Endothelial cell of umbilical vein (primary cell): ENCODE data around the gene TMEM214. TPM values are rescaled to one million over a fixed set of nuclear protein-coding genes. Genes with fewer than 3 reads are reported as not detected.

ENCODE experiments used
- BruUV-seq: library from RNA; stranded (reverse); fragments of 400-500 nt; replicated peaks from 2 replicates; lab custom pipeline; 2021; lab: Mats Ljungman, UMichigan
- CTCF ChIA-PET: fragments of 300-600, 350-600 bp; sonication (Branson Sonifier 250); formaldehyde crosslinking; loops from one replicate; lab custom pipeline; 2021; ENCODE audit warnings: antibody characterized with exemption, inconsistent platforms; lab: Charles Lee
- POLR2A ChIA-PET: fragments of 300-600, 350-600 bp; sonication (Branson Sonifier 250); formaldehyde crosslinking; loops from one replicate; lab custom pipeline; 2021; ENCODE audit warnings: antibody characterized with exemption, inconsistent platforms; lab: Charles Lee
- DNase-seq: peaks from one replicate; pipeline ENCODE4 v3.0.0-alpha.2; 2011; ENCODE audit warnings: low read depth, low spot score
- FAIRE-seq: peaks from 2 replicates; lab custom pipeline; 2011; peaks lifted over from hg19 to GRCh38; lab: Jason Lieb, UNC
- H2AFZ ChIP-seq: 2 replicates; pipeline ENCODE4 v1.6.0; 2012; ENCODE audit warnings: low read depth, low read length, control low read depth, inconsistent platforms
- H3K27ac ChIP-seq: 2 replicates; pipeline ENCODE4 v1.5.1; 2011; ENCODE audit warnings: low read depth, mild to moderate bottlenecking, control low read depth, low read length, moderate library complexity; ENCODE audit not compliant: insufficient read depth
- H3K27me3 ChIP-seq, 2 experiments: 2 replicates each; pipeline versions ENCODE4 v1.6.0 to v1.6.1; 2011; ENCODE audit warnings: low read length in 2 of 2, mixed read lengths in 1 of 2; ENCODE audit not compliant: control insufficient read depth in 2 of 2, insufficient read depth in 2 of 2
- H3K36me3 ChIP-seq, 2 experiments: 2 replicates in 1 of 2; 3 replicates in 1 of 2; pipeline ENCODE4 v1.5.1; 2011; ENCODE audit warnings: low read length in 2 of 2, mild to moderate bottlenecking in 1 of 2, moderate library complexity in 1 of 2; ENCODE audit not compliant: control insufficient read depth in 2 of 2, insufficient read depth in 2 of 2; ENCODE audit errors: extremely low read depth in 1 of 2
- H3K4me1 ChIP-seq: 3 replicates; pipeline ENCODE4 v1.5.1; 2011; ENCODE audit warnings: mild to moderate bottlenecking, low read length; ENCODE audit not compliant: control insufficient read depth, insufficient read depth; ENCODE audit errors: extremely low read depth
- H3K4me2 ChIP-seq: 2 replicates; pipeline ENCODE4 v1.6.1; 2011; ENCODE audit warnings: low read length, control low read depth, mixed read lengths; ENCODE audit not compliant: insufficient read depth
- H3K4me3 ChIP-seq, 3 experiments: fragments of 200-600 bp in 1 of 3; sonication (generic), shearing (Covaris generic) in 1 of 3; replicated peaks in 1 of 3; 2 replicates each; pipeline ENCODE4 v1.5.1; 2011 to 2016; ENCODE audit warnings: control low read depth in 3 of 3, low read length in 3 of 3, mild to moderate bottlenecking in 2 of 3, inconsistent platforms in 1 of 3, low read depth in 1 of 3, moderate library complexity in 1 of 3; ENCODE audit not compliant: insufficient read depth in 1 of 3
- H3K79me2 ChIP-seq: 2 replicates; pipeline ENCODE4 v1.6.0; 2012; ENCODE audit warnings: low read length, inconsistent platforms; ENCODE audit not compliant: control insufficient read depth, insufficient read depth
- H3K9ac ChIP-seq: replicated peaks from 2 replicates; pipeline ENCODE3; 2011; ENCODE audit warnings: low read length, control low read depth; ENCODE audit not compliant: insufficient read depth; ENCODE audit errors: extremely low read depth
- H3K9me1 ChIP-seq: replicated peaks from 3 replicates; pipeline ENCODE4 v1.6.0; 2011; ENCODE audit warnings: mild to moderate bottlenecking, low read length; ENCODE audit not compliant: control insufficient read depth, insufficient read depth; ENCODE audit errors: extremely low read depth
- H3K9me3 ChIP-seq: replicated peaks from 2 replicates; pipeline ENCODE4 v1.5.1; 2012; ENCODE audit warnings: low read length, inconsistent platforms; ENCODE audit not compliant: control insufficient read depth, insufficient read depth
- H4K20me1 ChIP-seq: replicated peaks from 2 replicates; pipeline ENCODE3; 2011; ENCODE audit warnings: mild to moderate bottlenecking, low read length; ENCODE audit not compliant: control insufficient read depth, insufficient read depth; ENCODE audit errors: extremely low read depth
- FOS ChIP-seq: IDR thresholded peaks from 2 replicates; pipeline ENCODE4 v1.6.1; 2011; ENCODE audit warnings: mild to moderate bottlenecking, low read length, moderate library complexity, borderline replicate concordance; ENCODE audit not compliant: insufficient read depth
- GATA2 ChIP-seq: IDR thresholded peaks from 2 replicates; pipeline ENCODE4 v1.7.0; 2011; ENCODE audit warnings: low read depth, mild to moderate bottlenecking, moderate library complexity, mixed read lengths, low read length; ENCODE audit not compliant: insufficient read length, insufficient read depth
- JUN ChIP-seq: IDR thresholded peaks from 2 replicates; pipeline ENCODE4 v1.6.1; 2011; ENCODE audit warnings: borderline replicate concordance, low read depth; ENCODE audit not compliant: insufficient read length, insufficient read depth
- dilution Hi-C: fragments of 300-500 bp; cut with MboI; formaldehyde crosslinking; loops from one replicate; pipeline ENCODE4 v1.15.0; 2019; ENCODE audit warnings: low sequenced_read_pairs; ENCODE audit not compliant: extremely low pct_ligation_motif_present
- intact Hi-C: fragments of 100-400 bp; cut with micrococcal nuclease; formaldehyde crosslinking; loops from one replicate; pipeline ENCODE4 v1.10.0; 2022
- polyA plus RNA-seq, 4 experiments: library from polyadenylated mRNA; depleted of rRNA in 3 of 4; stranded (reverse) in 3 of 4; unstranded in 1 of 4; fragments of >200 nt; gene quantifications; 2 replicates each; pipeline versions ENCODE4 v1.2.1 to v1.2.3, GENCODE V29; 2011 to 2012; ENCODE audit warnings: missing spikeins in 1 of 4
- total RNA-seq: library from RNA; stranded (reverse); gene quantifications from 2 replicates; pipeline ENCODE4 v1.2.3, GENCODE V29; 2021
- TF ChIP-seq, protein P1 (sequence below), 2 donors: IDR thresholded peaks; 1 replicate in 1 of 2; 2 replicates in 1 of 2; pipeline ENCODE4 v1.5.1; 2011; ENCODE audit warnings: low read length in 2 of 2, mild to moderate bottlenecking in 2 of 2, moderate library complexity in 2 of 2, control low read depth in 1 of 2, inconsistent platforms in 1 of 2, low read depth in 1 of 2; ENCODE audit not compliant: insufficient read depth in 1 of 2; ENCODE audit errors: extremely low read depth in 1 of 2

The TMEM214 gene
- total and polyA plus RNA-seq, 2 donors (not counting 3 experiments of a cell fraction or from before 2014, with no cell fraction given): 109 to 163 TPM

DNA sequence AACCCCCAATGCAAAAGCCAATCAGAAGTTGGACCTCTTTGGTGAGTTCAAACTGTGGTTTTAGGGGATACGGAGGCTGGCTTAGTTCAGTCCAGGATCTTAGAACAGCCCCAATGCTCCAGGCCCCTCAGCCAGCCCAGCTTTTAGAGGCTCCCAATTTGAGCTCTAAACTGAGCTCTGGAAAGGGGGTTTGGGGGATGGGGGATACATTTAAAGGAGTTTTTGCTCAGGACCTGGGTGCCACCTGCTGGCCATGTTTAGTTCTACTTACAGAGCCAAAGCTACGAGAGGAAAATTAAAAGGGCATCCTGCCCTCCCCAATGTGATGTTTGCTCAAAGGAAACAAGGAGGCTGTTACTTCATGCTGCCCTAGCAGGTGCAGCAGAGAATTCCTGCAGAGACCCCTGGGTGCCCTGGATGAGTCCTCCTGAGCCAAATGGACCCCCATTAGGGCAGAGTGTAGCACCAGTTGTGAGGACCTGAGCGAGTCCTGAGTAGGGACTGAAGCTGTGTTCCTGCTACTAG, 15.9 kb upstream of the TMEM214 start:
- Histone ChIP-seq H3K79me2 (no peaks in the 10 kb centered on the region), H3K9ac (no peak overlapping the region), H3K9me3 (no peaks in the 10 kb centered on the region), H3K9me1 (no peaks in the 10 kb centered on the region), H3K36me3 (no peaks in the 10 kb centered on the region), H3K4me3 (no peak overlapping the region), H2AFZ (no peak overlapping the region), H3K27me3 (no peaks in the 10 kb centered on the region), H3K27ac (no peak overlapping the region), H3K4me2 (no peak overlapping the region), H4K20me1 (no peaks in the 10 kb centered on the region), H3K4me1 (peaks cover 13% of the 10 kb centered on the region)
- TF ChIP-seq, protein P1, sequence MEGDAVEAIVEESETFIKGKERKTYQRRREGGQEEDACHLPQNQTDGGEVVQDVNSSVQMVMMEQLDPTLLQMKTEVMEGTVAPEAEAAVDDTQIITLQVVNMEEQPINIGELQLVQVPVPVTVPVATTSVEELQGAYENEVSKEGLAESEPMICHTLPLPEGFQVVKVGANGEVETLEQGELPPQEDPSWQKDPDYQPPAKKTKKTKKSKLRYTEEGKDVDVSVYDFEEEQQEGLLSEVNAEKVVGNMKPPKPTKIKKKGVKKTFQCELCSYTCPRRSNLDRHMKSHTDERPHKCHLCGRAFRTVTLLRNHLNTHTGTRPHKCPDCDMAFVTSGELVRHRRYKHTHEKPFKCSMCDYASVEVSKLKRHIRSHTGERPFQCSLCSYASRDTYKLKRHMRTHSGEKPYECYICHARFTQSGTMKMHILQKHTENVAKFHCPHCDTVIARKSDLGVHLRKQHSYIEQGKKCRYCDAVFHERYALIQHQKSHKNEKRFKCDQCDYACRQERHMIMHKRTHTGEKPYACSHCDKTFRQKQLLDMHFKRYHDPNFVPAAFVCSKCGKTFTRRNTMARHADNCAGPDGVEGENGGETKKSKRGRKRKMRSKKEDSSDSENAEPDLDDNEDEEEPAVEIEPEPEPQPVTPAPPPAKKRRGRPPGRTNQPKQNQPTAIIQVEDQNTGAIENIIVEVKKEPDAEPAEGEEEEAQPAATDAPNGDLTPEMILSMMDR (IDR thresholded peaks at IDR 0.05; ENCODE audit: extremely low read depth in 1 of 2, insufficient read depth in 1 of 2, low read depth in 1 of 2, low read length in 2 of 2): peak; percentile 68 to 70
- no peak for TF ChIP-seq GATA2
- intact Hi-C loops (loop anchor here (1.0 kb wide), 2 partner anchors 56 to 171 kb away; no protein-coding TSS in a partner anchor), dilution Hi-C loops (no loop called here)
- POLR2A ChIA-PET: interaction anchor here (0.6 to 1.0 kb wide), 4 partner anchors 13 to 275 kb away, joined by 3 to 4 read pairs (median 4); no protein-coding TSS in a partner anchor
- BruUV-seq: no TSS peak
- CTCF ChIA-PET: interaction anchor here (0.6 to 6.0 kb wide), 38 partner anchors 9 to 1429 kb away, joined by 3 to 355 read pairs (median 5); partner anchors contain the start of genes KHK and MAPRE3
- FAIRE-seq (peak; percentile 68), DNase-seq (peak; percentile 63)

DNA sequence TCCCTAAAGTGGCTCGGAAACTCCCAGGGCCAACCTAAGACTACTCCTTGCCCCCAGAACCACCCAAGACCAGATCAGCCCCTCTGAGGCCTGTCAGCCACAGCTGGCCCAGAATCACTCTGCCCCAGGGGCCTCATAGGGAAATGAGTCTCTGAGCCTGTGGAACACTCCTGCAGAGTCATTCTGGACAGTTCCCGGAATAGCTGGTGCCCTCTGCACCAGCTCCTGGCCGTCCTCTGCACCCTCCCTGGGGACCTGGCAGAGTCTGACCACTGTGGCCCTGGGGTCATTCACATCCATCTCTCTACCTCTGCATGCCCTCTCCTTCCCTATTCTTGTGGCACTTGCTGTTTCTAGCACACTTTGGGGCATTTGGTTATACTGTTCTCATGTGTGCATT, 14.6 kb upstream of the TMEM214 start:
- BruUV-seq: no TSS peak
- H3K27ac ChIP-seq: no peak overlapping the region
- H3K36me3 ChIP-seq: peaks cover 0 to under 1% of the 10 kb centered on the region in 2 experiments
- H3K4me1 ChIP-seq: peaks cover 13% of the 10 kb centered on the region
- H3K4me2 ChIP-seq: no peak overlapping the region
- DNase-seq: no peak
- H3K27me3 ChIP-seq: no peaks in the 10 kb centered on the region
- TF ChIP-seq FOS (no peak), JUN (no peak)
- TF ChIP-seq, protein P1 (IDR thresholded peaks at IDR 0.05; ENCODE audit: extremely low read depth in 1 of 2, insufficient read depth in 1 of 2, low read depth in 1 of 2, low read length in 2 of 2): no peak
- H3K4me3 ChIP-seq: no peak overlapping the region
- H4K20me1 ChIP-seq: no peaks in the 10 kb centered on the region
- ChIA-PET POLR2A (no interaction called here), CTCF (interaction anchor here (0.5 to 6.0 kb wide), 10 partner anchors 14 to 1795 kb away, joined by 3 to 355 read pairs (median 4); partner anchors contain the start of gene MAPRE3)
- FAIRE-seq: no peak
- no peak overlapping the region for H2AFZ ChIP-seq
- no peaks in the 10 kb centered on the region for H3K79me2 ChIP-seq
- dilution Hi-C loops (no loop called here), intact Hi-C loops (no loop called here)
- H3K9me1 ChIP-seq: no peaks in the 10 kb centered on the region
- H3K9me3 ChIP-seq: no peaks in the 10 kb centered on the region
- H3K9ac ChIP-seq: no peak overlapping the region
